ENCODE measurements around the gene ERFL.

The ERFL gene

GRCh38 chr19:41936961-41937360 lies 8.7 kb upstream of the ERFL start:
- no peak for ATAC-seq
- TF ChIP-seq TCF4 (CRISPR knock-in tag; IDR thresholded peaks at IDR 0.05; ENCODE audit: borderline replicate concordance) (no peak), BACH2 (CRISPR knock-in tag; IDR thresholded peaks at IDR 0.05; ENCODE audit: borderline replicate concordance) (no peak), ARNTL (CRISPR knock-in tag; IDR thresholded peaks at IDR 0.05; ENCODE audit: borderline replicate concordance, low read depth) (no peak), CSDC2 (CRISPR knock-in tag; IDR thresholded peaks at IDR 0.05) (no peak), GLIS3 (CRISPR knock-in tag; IDR thresholded peaks at IDR 0.05) (no peak), PPARA (CRISPR knock-in tag; IDR thresholded peaks at IDR 0.05; ENCODE audit: borderline replicate concordance) (no peak), ESRRG (CRISPR knock-in tag; IDR thresholded peaks at IDR 0.05) (no peak), TOX (CRISPR knock-in tag; IDR thresholded peaks at IDR 0.05; ENCODE audit: borderline replicate concordance) (no peak)

GRCh38 chr19:41936416-41936850 lies 8.2 kb upstream of the ERFL start:
- TF ChIP-seq CREB5 (CRISPR knock-in tag; IDR thresholded peaks at IDR 0.05; ENCODE audit: low read depth) (no peak), TCF4 (CRISPR knock-in tag; IDR thresholded peaks at IDR 0.05; ENCODE audit: borderline replicate concordance) (no peak), TOX (CRISPR knock-in tag; IDR thresholded peaks at IDR 0.05; ENCODE audit: borderline replicate concordance) (no peak), TSHZ2 (CRISPR knock-in tag; IDR thresholded peaks at IDR 0.05) (no peak), SNAI2 (CRISPR knock-in tag; IDR thresholded peaks at IDR 0.05) (no peak)

GRCh38 chr19:41935760-41936415 lies 7.6 kb upstream of the ERFL start:
- TF ChIP-seq TCF4 (CRISPR knock-in tag; IDR thresholded peaks at IDR 0.05; ENCODE audit: borderline replicate concordance) = no peak
- no peak for TF ChIP-seq SNAI2 (CRISPR knock-in tag; IDR thresholded peaks at IDR 0.05)
- TF ChIP-seq TOX (CRISPR knock-in tag; IDR thresholded peaks at IDR 0.05; ENCODE audit: borderline replicate concordance) = no peak
- no peak for TF ChIP-seq PATZ1 (CRISPR knock-in tag; IDR thresholded peaks at IDR 0.05; ENCODE audit: borderline replicate concordance)
- no peak for TF ChIP-seq ZC3H10 (CRISPR knock-in tag; IDR thresholded peaks at IDR 0.05)
- TF ChIP-seq RARB (CRISPR knock-in tag; IDR thresholded peaks at IDR 0.05) = no peak
- TF ChIP-seq ESRRG (CRISPR knock-in tag; IDR thresholded peaks at IDR 0.05) = no peak
- TF ChIP-seq POU6F1 (CRISPR knock-in tag; IDR thresholded peaks at IDR 0.05; ENCODE audit: borderline replicate concordance, low read depth) = no peak
- no peak for TF ChIP-seq TSHZ2 (CRISPR knock-in tag; IDR thresholded peaks at IDR 0.05)
- no peak for TF ChIP-seq CSRNP3 (CRISPR knock-in tag; IDR thresholded peaks at IDR 0.05)
- TF ChIP-seq PPARA (CRISPR knock-in tag; IDR thresholded peaks at IDR 0.05; ENCODE audit: borderline replicate concordance) = no peak
- TF ChIP-seq ZFP3 (CRISPR knock-in tag; IDR thresholded peaks at IDR 0.05) = no peak
- no peak for TF ChIP-seq ZNF70 (CRISPR knock-in tag; IDR thresholded peaks at IDR 0.05)
- ATAC-seq = no peak

More at GRCh38 chr19:41936416-41936850, 8.2 kb upstream of the ERFL start:
- no peak; the same call in 2 of the 3 replicates for ATAC-seq

Data from SK-N-SH treated with all-trans-retinoic acid at 6 μM for 48 hours (cell line).